ENCODE data around the gene HCN4. TPM values are rescaled to one million over a fixed set of nuclear protein-coding genes. Genes with fewer than 3 reads are reported as not detected.

The HCN4 gene
- total and polyA plus RNA-seq, 2 experiments from 2014 or later = 2.4 to 10.6 TPM

GRCh38 chr15:73326157-73326556 lies 42.6 kb downstream of the HCN4 start (continued):
- TF ChIP-seq CTCF (conservative IDR thresholded peaks at IDR 0.05; ENCODE audit: low read depth in 2 of 2) = no peak
- TF ChIP-seq ZNF114 (CRISPR knock-in tag; IDR thresholded peaks at IDR 0.05) = no peak
- TF ChIP-seq CREB1 (CRISPR knock-in tag; IDR thresholded peaks at IDR 0.05; ENCODE audit: low read depth) = no peak
- no peak for TF ChIP-seq ZNF331 (CRISPR knock-in tag; IDR thresholded peaks at IDR 0.05; ENCODE audit: low read depth)
- no peak for TF ChIP-seq REST (IDR thresholded peaks at IDR 0.05; ENCODE audit: unreplicated experiment)
- TF ChIP-seq JUNB (IDR thresholded peaks at IDR 0.05; ENCODE audit: unreplicated experiment) = no peak
- TF ChIP-seq EZH2 (IDR thresholded peaks at IDR 0.05; ENCODE audit: low read depth, unreplicated experiment) = no peak
- no peak for TF ChIP-seq POLR2AphosphoS5 (IDR thresholded peaks at IDR 0.05; ENCODE audit: low read depth)
- no peak for TF ChIP-seq NANOG (IDR thresholded peaks at IDR 0.05; ENCODE audit: borderline replicate concordance)

GRCh38 chr15:73325191-73325861 lies 43.4 kb downstream of the HCN4 start:
- H3K9me3 Mint-ChIP-seq = no peaks in the 10 kb centered on the region; the same call in 2 of the 3 replicates
- no peaks in the 10 kb centered on the region for H3K4me1 ChIP-seq (ENCODE audit: insufficient read depth)
- peak; percentile 46 for DNase-seq (ENCODE audit: low spot score)
- no peak overlapping the region for H3K4me3 Mint-ChIP-seq
- peak; percentile 62 for ATAC-seq
- TF ChIP-seq CTCF (conservative IDR thresholded peaks at IDR 0.05; ENCODE audit: low read depth in 2 of 2) (peak; percentile 43 to 70), POLR2AphosphoS5 (IDR thresholded peaks at IDR 0.05; ENCODE audit: low read depth) (no peak), NANOG (IDR thresholded peaks at IDR 0.05; ENCODE audit: borderline replicate concordance) (no peak)
- H3K4me3 ChIP-seq = no peak overlapping the region
- H3K4me1 Mint-ChIP-seq = peaks cover 10% of the 10 kb centered on the region
- no peaks in the 10 kb centered on the region for H3K36me3 ChIP-seq (ENCODE audit: insufficient read depth)
- no peaks in the 10 kb centered on the region for H3F3A ChIP-seq (replicated peaks; ENCODE audit: low read depth)
- no peaks in the 10 kb centered on the region for H4K20me1 ChIP-seq (replicated peaks; ENCODE audit: insufficient read depth)
- no peak overlapping the region for H3K27ac Mint-ChIP-seq
- no peak overlapping the region for H2AFZ ChIP-seq
- H3K27me3 ChIP-seq (ENCODE audit: insufficient read depth) = no peaks in the 10 kb centered on the region
- H3K36me3 Mint-ChIP-seq (ENCODE audit: low read depth) = peaks cover 34% of the 10 kb centered on the region
- no peaks in the 10 kb centered on the region for H3K9me2 ChIP-seq (ENCODE audit: insufficient read depth)
- H3K27ac ChIP-seq (ENCODE audit: low read depth) = no peak overlapping the region
- peaks cover 11% of the 10 kb centered on the region for H3K27me3 Mint-ChIP-seq (ENCODE audit: insufficient read depth, low read depth, poor library complexity)
- H3K4me2 ChIP-seq = no peak overlapping the region
- no peaks in the 10 kb centered on the region for H3K79me2 ChIP-seq (replicated peaks; ENCODE audit: insufficient read depth)

All from GM23338 (cell line).